Neural progenitor cell (in vitro differentiated cells): ENCODE results near the gene KSR1. TPM values are rescaled to one million over a fixed set of nuclear protein-coding genes. Genes with fewer than 3 reads are reported as not detected.

Source experiments
- DNase-seq: peaks from one replicate; pipeline ENCODE4 v3.0.0-alpha.2; 2016; ENCODE audit warnings: low spot score
- H2AFZ ChIP-seq: fragments of 200-600 bp; sonication (generic); replicated peaks from 2 replicates; pipeline ENCODE4 v1.6.1; 2016; ENCODE audit warnings: antibody characterized with exemption
- H3F3A ChIP-seq: fragments of 200-600 bp; sonication (generic); 2 replicates; pipeline ENCODE4 v1.6.1; 2016; ENCODE audit warnings: antibody characterized with exemption, low read depth
- H3K27ac ChIP-seq: fragments of 200-600 bp; sonication (generic); 2 replicates; pipeline ENCODE4 v1.5.1; 2016; ENCODE audit warnings: mild to moderate bottlenecking
- H3K27me3 ChIP-seq: fragments of 200-600 bp; sonication (generic); 2 replicates; pipeline ENCODE4 v1.6.1; 2016; ENCODE audit warnings: mild to moderate bottlenecking, moderate library complexity
- H3K36me3 ChIP-seq: fragments of 200-600 bp; sonication (generic); 2 replicates; pipeline ENCODE4 v1.5.1; 2016
- H3K4me1 ChIP-seq: fragments of 200-600 bp; sonication (generic); 2 replicates; pipeline ENCODE4 v1.6.1; 2016; ENCODE audit warnings: mixed run types
- H3K4me2 ChIP-seq: fragments of 200-600 bp; sonication (generic); 2 replicates; pipeline ENCODE4 v1.6.1; 2016
- H3K4me3 ChIP-seq: fragments of 200-600 bp; sonication (generic); 2 replicates; pipeline ENCODE4 v1.5.1; 2016
- H3K79me2 ChIP-seq: fragments of 200-600 bp; sonication (generic); 2 replicates; pipeline ENCODE4 v1.6.1; 2016; ENCODE audit warnings: low read depth
- H3K9ac ChIP-seq: fragments of 200-600 bp; sonication (generic); 2 replicates; pipeline ENCODE4 v1.6.1; 2016
- H3K9me3 ChIP-seq: fragments of 200-600 bp; sonication (generic); 2 replicates; pipeline ENCODE4 v1.5.1; 2016; ENCODE audit warnings: low read depth
- H4K20me1 ChIP-seq: fragments of 200-600 bp; sonication (generic); 2 replicates; pipeline ENCODE4 v1.6.1; 2016; ENCODE audit warnings: low read depth
- H3K27ac Mint-ChIP-seq: 3 replicates; pipeline ENCODE4 v1.8.0; 2021; ENCODE audit warnings: mixed read lengths
- H3K27me3 Mint-ChIP-seq: 2 replicates; pipeline ENCODE4 v1.8.0; 2022; ENCODE audit warnings: low read depth, mild to moderate bottlenecking, inconsistent platforms, moderate library complexity, mixed read lengths; ENCODE audit not compliant: insufficient read depth
- H3K36me3 Mint-ChIP-seq: 3 replicates; pipeline ENCODE4 v1.8.0; 2021; ENCODE audit warnings: mixed read lengths
- H3K4me1 Mint-ChIP-seq: 3 replicates; pipeline ENCODE4 v1.8.0; 2021; ENCODE audit warnings: mixed read lengths
- H3K4me3 Mint-ChIP-seq: 3 replicates; pipeline ENCODE4 v1.8.0; 2021; ENCODE audit warnings: mild to moderate bottlenecking, moderate library complexity, mixed read lengths
- H3K9me3 Mint-ChIP-seq: 3 replicates; pipeline ENCODE4 v1.8.0; 2020; ENCODE audit warnings: mixed read lengths
- EZH2 ChIP-seq: fragments of 200-600 bp; sonication (generic); IDR thresholded peaks from 2 replicates; pipeline ENCODE4 v1.6.1; 2017; ENCODE audit warnings: antibody characterized with exemption, mild to moderate bottlenecking, moderate library complexity
- EZH2phosphoT487 ChIP-seq: fragments of 200-600 bp; sonication (generic); IDR thresholded peaks from 2 replicates; pipeline ENCODE4 v1.6.1; 2017; ENCODE audit warnings: antibody characterized with exemption
- total RNA-seq: library from RNA; depleted of rRNA; stranded (reverse); fragments of >200 nt; gene quantifications from 2 replicates; pipeline ENCODE4 v1.2.3, GENCODE V29; 2015; ENCODE audit warnings: low replicate concordance
- TF ChIP-seq, protein P1 (sequence below): fragments of 200-600 bp; sonication (generic); IDR thresholded peaks from 2 replicates; pipeline ENCODE4 v1.5.1; 2017; ENCODE audit warnings: antibody characterized with exemption, mild to moderate bottlenecking

The KSR1 gene
- total RNA-seq, 1 donor from 2014 or later, result 16.4 TPM

GRCh38 chr17:27585792-27586191 lies 129.5 kb downstream of the KSR1 start:
- TF ChIP-seq EZH2phosphoT487 (no peak), EZH2 (no peak)
- TF ChIP-seq, protein P1, sequence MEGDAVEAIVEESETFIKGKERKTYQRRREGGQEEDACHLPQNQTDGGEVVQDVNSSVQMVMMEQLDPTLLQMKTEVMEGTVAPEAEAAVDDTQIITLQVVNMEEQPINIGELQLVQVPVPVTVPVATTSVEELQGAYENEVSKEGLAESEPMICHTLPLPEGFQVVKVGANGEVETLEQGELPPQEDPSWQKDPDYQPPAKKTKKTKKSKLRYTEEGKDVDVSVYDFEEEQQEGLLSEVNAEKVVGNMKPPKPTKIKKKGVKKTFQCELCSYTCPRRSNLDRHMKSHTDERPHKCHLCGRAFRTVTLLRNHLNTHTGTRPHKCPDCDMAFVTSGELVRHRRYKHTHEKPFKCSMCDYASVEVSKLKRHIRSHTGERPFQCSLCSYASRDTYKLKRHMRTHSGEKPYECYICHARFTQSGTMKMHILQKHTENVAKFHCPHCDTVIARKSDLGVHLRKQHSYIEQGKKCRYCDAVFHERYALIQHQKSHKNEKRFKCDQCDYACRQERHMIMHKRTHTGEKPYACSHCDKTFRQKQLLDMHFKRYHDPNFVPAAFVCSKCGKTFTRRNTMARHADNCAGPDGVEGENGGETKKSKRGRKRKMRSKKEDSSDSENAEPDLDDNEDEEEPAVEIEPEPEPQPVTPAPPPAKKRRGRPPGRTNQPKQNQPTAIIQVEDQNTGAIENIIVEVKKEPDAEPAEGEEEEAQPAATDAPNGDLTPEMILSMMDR, result no peak
- no peaks in the 10 kb centered on the region for H3K9me3 ChIP-seq
- H2AFZ ChIP-seq, result no peak overlapping the region
- H3K4me3 Mint-ChIP-seq, result no peak overlapping the region
- no peak for DNase-seq
- H3K27me3 ChIP-seq, result no peaks in the 10 kb centered on the region
- no peak overlapping the region for H3K9ac ChIP-seq
- no peak overlapping the region for H3K4me2 ChIP-seq
- H4K20me1 ChIP-seq, result no peaks in the 10 kb centered on the region
- H3K36me3 ChIP-seq, result no peaks in the 10 kb centered on the region
- no peaks in the 10 kb centered on the region for H3K79me2 ChIP-seq
- H3K4me1 ChIP-seq, result no peaks in the 10 kb centered on the region
- no peaks in the 10 kb centered on the region for H3F3A ChIP-seq
- no peaks in the 10 kb centered on the region for H3K9me3 Mint-ChIP-seq
- H3K27ac ChIP-seq, result no peak overlapping the region
- no peak overlapping the region for H3K4me3 ChIP-seq
- no peaks in the 10 kb centered on the region for H3K36me3 Mint-ChIP-seq
- H3K27ac Mint-ChIP-seq, result no peak overlapping the region
- H3K4me1 Mint-ChIP-seq, result peaks cover 6% of the 10 kb centered on the region
- H3K27me3 Mint-ChIP-seq, result peaks cover 4% of the 10 kb centered on the region

GRCh38 chr17:27586203-27586721 lies 130.0 kb downstream of the KSR1 start:
- no peak overlapping the region for H3K27ac Mint-ChIP-seq
- Histone ChIP-seq H3K9me3 (no peaks in the 10 kb centered on the region), H3K4me2 (no peak overlapping the region), H3K79me2 (no peaks in the 10 kb centered on the region), H3K4me3 (no peak overlapping the region), H2AFZ (no peak overlapping the region), H4K20me1 (no peaks in the 10 kb centered on the region), H3K4me1 (no peaks in the 10 kb centered on the region), H3K27ac (no peak overlapping the region), H3K27me3 (no peaks in the 10 kb centered on the region), H3F3A (no peaks in the 10 kb centered on the region), H3K36me3 (no peaks in the 10 kb centered on the region), H3K9ac (no peak overlapping the region)
- no peaks in the 10 kb centered on the region for H3K36me3 Mint-ChIP-seq
- peaks cover 5% of the 10 kb centered on the region for H3K4me1 Mint-ChIP-seq
- DNase-seq, result no peak
- no peaks in the 10 kb centered on the region for H3K9me3 Mint-ChIP-seq
- H3K27me3 Mint-ChIP-seq, result peaks cover 4% of the 10 kb centered on the region
- H3K4me3 Mint-ChIP-seq, result no peak overlapping the region
- no peak for TF ChIP-seq EZH2

- no peak for DNase-seq
- no peak overlapping the region for H3K4me2 ChIP-seq
- H3K79me2 ChIP-seq, result no peaks in the 10 kb centered on the region
- H3K4me1 ChIP-seq, result no peaks in the 10 kb centered on the region
- Mint-ChIP-seq H3K4me3 (no peak overlapping the region), H3K4me1 (peaks cover 3% of the 10 kb centered on the region), H3K27ac (no peak overlapping the region), H3K27me3 (peaks cover 4% of the 10 kb centered on the region), H3K36me3 (no peaks in the 10 kb centered on the region), H3K9me3 (no peaks in the 10 kb centered on the region)
- no peaks in the 10 kb centered on the region for H4K20me1 ChIP-seq
- no peak overlapping the region for H3K9ac ChIP-seq
- no peaks in the 10 kb centered on the region for H3K27me3 ChIP-seq
- no peaks in the 10 kb centered on the region for H3K36me3 ChIP-seq
- no peak overlapping the region for H3K27ac ChIP-seq
- no peak for TF ChIP-seq EZH2phosphoT487
- TF ChIP-seq, protein P1, result no peak
- no peak for TF ChIP-seq EZH2
- H3K9me3 ChIP-seq, result no peaks in the 10 kb centered on the region
- H2AFZ ChIP-seq, result no peak overlapping the region
- H3K4me3 ChIP-seq, result no peak overlapping the region
- no peaks in the 10 kb centered on the region for H3F3A ChIP-seq
Observed at GRCh38 chr17:27588354-27588753, 132.1 kb downstream of the KSR1 start.

- Histone ChIP-seq H3K9ac (no peak overlapping the region), H3K4me1 (no peaks in the 10 kb centered on the region), H3F3A (no peaks in the 10 kb centered on the region), H2AFZ (no peak overlapping the region), H3K27ac (no peak overlapping the region), H3K36me3 (no peaks in the 10 kb centered on the region), H3K4me2 (no peak overlapping the region), H3K4me3 (no peak overlapping the region), H3K9me3 (no peaks in the 10 kb centered on the region), H4K20me1 (no peaks in the 10 kb centered on the region), H3K27me3 (no peaks in the 10 kb centered on the region), H3K79me2 (no peaks in the 10 kb centered on the region)
- peaks cover 3% of the 10 kb centered on the region for H3K4me1 Mint-ChIP-seq
- H3K9me3 Mint-ChIP-seq, result no peaks in the 10 kb centered on the region
- no peak overlapping the region for H3K27ac Mint-ChIP-seq
- H3K4me3 Mint-ChIP-seq, result no peak overlapping the region
- DNase-seq, result no peak
- H3K36me3 Mint-ChIP-seq, result no peaks in the 10 kb centered on the region
- peaks cover 3% of the 10 kb centered on the region for H3K27me3 Mint-ChIP-seq
- TF ChIP-seq, protein P1, result no peak
- no peak for TF ChIP-seq EZH2phosphoT487
- no peak for TF ChIP-seq EZH2
Observed at GRCh38 chr17:27590864-27591263, 134.6 kb downstream of the KSR1 start.
